GM06990 (cell line): ENCODE measurements around the gene PRPF19.
A peak's percentile ranks its signal among the peaks of the same experiment; 100 is the strongest.

ENCODE experiments used
- DNase-seq: peaks from one replicate; pipeline ENCODE4 v3.0.0-alpha.2; 2011; ENCODE audit not compliant: insufficient read length; ENCODE audit errors: extremely low read depth
- H3K27me3 ChIP-seq: replicated peaks from 2 replicates; pipeline ENCODE4 v1.6.0; 2011; ENCODE audit warnings: low read length; ENCODE audit not compliant: control insufficient read depth, insufficient read depth
- H3K36me3 ChIP-seq: 2 replicates; pipeline ENCODE4 v1.5.1; 2011; ENCODE audit warnings: low read length; ENCODE audit not compliant: control insufficient read depth, insufficient read depth
- H3K4me3 ChIP-seq: replicated peaks from 2 replicates; pipeline ENCODE4 v1.5.1; 2011; ENCODE audit warnings: low read depth, mild to moderate bottlenecking, control low read depth, low read length
- CTCF ChIP-seq: IDR thresholded peaks from 2 replicates; pipeline ENCODE4 v1.5.1; 2011; ENCODE audit warnings: low read length, control low read depth, mild to moderate bottlenecking, inconsistent platforms; ENCODE audit not compliant: insufficient read depth, poor library complexity, severe bottlenecking

Gene PRPF19

GRCh38 chr11:60844045-60844869 is 62.1 kb downstream of the PRPF19 start:
- TF ChIP-seq CTCF: no peak
- Histone ChIP-seq H3K4me3 (peak overlapping the region; percentile 73), H3K36me3 (peaks cover 10% of the 10 kb centered on the region), H3K27me3 (no peaks in the 10 kb centered on the region)
- DNase-seq: no peak

- TF ChIP-seq CTCF: no peak
- DNase-seq: no peak
- no peaks in the 10 kb centered on the region for H3K27me3 ChIP-seq
- peak overlapping the region; percentile 73 for H3K4me3 ChIP-seq
- H3K36me3 ChIP-seq: peaks cover 7% of the 10 kb centered on the region
These were observed 63.5 kb downstream of the PRPF19 start for GRCh38 chr11:60842668-60843600.

GRCh38 chr11:60841797-60842667 is 64.4 kb downstream of the PRPF19 start, which contains the start of gene CCDC86:
Gene CCDC86 (plus strand): TSS chr11:60842113. CDS start chr11:60842125, 12 bp downstream.
- Histone ChIP-seq H3K27me3 (no peaks in the 10 kb centered on the region), H3K4me3 (peak within 1 kb of the TSS; percentile 73), H3K36me3 (peaks cover 2% of the 10 kb centered on the region)
- TF ChIP-seq CTCF: no peak
- DNase-seq: peak; percentile 96
